K562 (cell line): ENCODE data around the gene MPHOSPH10. TPM values are rescaled to one million over a fixed set of nuclear protein-coding genes. Genes with fewer than 3 reads are reported as not detected.

Experiments
- ARID2 ChIP-seq: fragments of 450-650 bp; IDR thresholded peaks from 2 replicates; pipeline ENCODE4 v1.6.1; 2017; ENCODE audit warnings: antibody characterized with exemption, mild to moderate bottlenecking
- CBX5 ChIP-seq: IDR thresholded peaks from 2 replicates; pipeline ENCODE4 v1.6.1; 2014; ENCODE audit warnings: low read depth, borderline replicate concordance
- CCAR2 ChIP-seq: fragments of 200-400 bp; formaldehyde crosslinking; IDR thresholded peaks from 2 replicates; pipeline ENCODE4 v1.6.1; 2017; ENCODE audit warnings: mild to moderate bottlenecking, low read depth, low read length
- HEY1 ChIP-seq: fragments of 250-450 bp; sonication (Bioruptor Pico); IDR thresholded peaks from 2 replicates; pipeline ENCODE4 v1.5.0; 2020; ENCODE audit warnings: mild to moderate bottlenecking, moderate library complexity, borderline replicate concordance
- HLTF ChIP-seq: fragments of 450-650 bp; IDR thresholded peaks from 2 replicates; pipeline ENCODE4 v1.6.1; 2016
- KAT2B ChIP-seq: IDR thresholded peaks from one replicate; pipeline ENCODE4 v1.6.1; 2012; ENCODE audit warnings: low read depth, mild to moderate bottlenecking, control low read depth, inconsistent platforms, low read length, moderate library complexity
- KDM2B ChIP-seq: fragments of 250-450 bp; sonication (Bioruptor Pico); IDR thresholded peaks from 2 replicates; pipeline ENCODE4 v1.8.0; 2021; ENCODE audit warnings: mild to moderate bottlenecking, moderate library complexity
- MEIS2 ChIP-seq: fragments of 450-650 bp; IDR thresholded peaks from 2 replicates; pipeline ENCODE4 v1.6.1; 2014; ENCODE audit warnings: mild to moderate bottlenecking; ENCODE audit not compliant: partially characterized antibody
- THRAP3 ChIP-seq: fragments of 450-650 bp; IDR thresholded peaks from 2 replicates; pipeline ENCODE4 v1.6.1; 2016; ENCODE audit warnings: mild to moderate bottlenecking, inconsistent platforms, borderline replicate concordance
- TSC22D4 ChIP-seq: fragments of 450-650 bp; IDR thresholded peaks from 2 replicates; pipeline ENCODE4 v1.6.1; 2016; ENCODE audit warnings: missing genetic modification characterization, missing biosample characterization, control low read depth
- XRCC3 ChIP-seq: fragments of 450-650 bp; IDR thresholded peaks from 2 replicates; pipeline ENCODE4 v1.6.1; 2017; ENCODE audit warnings: mild to moderate bottlenecking, moderate library complexity
- ZKSCAN8 ChIP-seq: fragments of 200-800 bp; sonication (Bioruptor generic); IDR thresholded peaks from 2 replicates; pipeline ENCODE4 v1.6.1; 2016; ENCODE audit warnings: missing genetic modification characterization, missing compliant biosample characterization
- ZNF134 ChIP-seq: fragments of 250-450 bp; sonication (Bioruptor Pico); conservative IDR thresholded peaks from 2 replicates; pipeline ENCODE4 v1.4.0; 2020
- ZNF224 ChIP-seq: sonication (generic); formaldehyde crosslinking; IDR thresholded peaks from 2 replicates; pipeline ENCODE4 v1.8.0; 2022; ENCODE audit warnings: mild to moderate bottlenecking, missing genetic modification reagents
- ZNF311 ChIP-seq: fragments of 250-450 bp; sonication (Bioruptor Pico); IDR thresholded peaks from 2 replicates; pipeline ENCODE4 v1.4.0; 2020; ENCODE audit warnings: mild to moderate bottlenecking, moderate library complexity
- ZNF551 ChIP-seq: fragments of 250-450 bp; sonication (Bioruptor Pico); IDR thresholded peaks from 2 replicates; pipeline ENCODE4 v1.5.0; 2021; ENCODE audit warnings: mild to moderate bottlenecking, moderate library complexity
- polyA plus RNA-seq, 8 experiments: library from polyadenylated mRNA; depleted of rRNA in 4 of 8; stranded (reverse) in 5 of 8; unstranded in 3 of 8; fragments of >200 nt; fragmentation: Nextera tagmentation in 2 of 8; fragmentation: Illumina TruSeq in 1 of 8; extraction: Ambion mirVana in 2 of 8; extraction: Trizol in 1 of 8; gene quantifications; 2 replicates each; pipeline versions ENCODE4 v1.2.1 to v1.2.3, GENCODE V29; 2011 to 2014; ENCODE audit warnings: inconsistent platforms in 1 of 8, missing spikeins in 1 of 8
- total RNA-seq, 7 experiments: library from RNA; depleted of rRNA in 6 of 7; stranded (reverse); fragments of >200 nt in 6 of 7; fragmentation: Illumina TruSeq in 2 of 7; extraction: Trizol in 2 of 7; gene quantifications; 2 replicates each; pipeline versions ENCODE4 v1.2.1 to v1.2.3, GENCODE V29; 2011 to 2021; ENCODE audit warnings: low replicate concordance in 1 of 7
- TF ChIP-seq, protein P1 (sequence below): IDR thresholded peaks from 2 replicates; pipeline ENCODE4 v1.6.1; 2016; ENCODE audit warnings: missing genetic modification characterization, missing compliant biosample characterization
- TF ChIP-seq, protein P2 (sequence below): fragments of 450-650 bp; formaldehyde crosslinking; IDR thresholded peaks from 2 replicates; pipeline ENCODE4 v1.4.0; 2020; ENCODE audit warnings: mild to moderate bottlenecking, moderate library complexity
- TF ChIP-seq, protein P3 (sequence below), 2 experiments: IDR thresholded peaks; 2 replicates each; pipeline ENCODE4 v1.6.1; 2011; ENCODE audit warnings: borderline replicate concordance in 1 of 2, control low read depth in 1 of 2, low read depth in 1 of 2, low read length in 1 of 2, mild to moderate bottlenecking in 1 of 2, mixed read lengths in 1 of 2, moderate library complexity in 1 of 2; ENCODE audit not compliant: insufficient read depth in 1 of 2, insufficient read length in 1 of 2, poor library complexity in 1 of 2, severe bottlenecking in 1 of 2; ENCODE audit errors: extremely low read depth in 1 of 2
- TF ChIP-seq, protein P4 (sequence below): fragments of 450-650 bp; IDR thresholded peaks from 2 replicates; pipeline ENCODE4 v1.6.1; 2017; ENCODE audit warnings: mild to moderate bottlenecking, moderate library complexity

MPHOSPH10 gene
- total and polyA plus RNA-seq, 9 of the 15 experiments (the other 6 are each of a cell fraction or from before 2014, with no cell fraction given) = 36.8 to 83.7 (median 58.5) TPM

DNA sequence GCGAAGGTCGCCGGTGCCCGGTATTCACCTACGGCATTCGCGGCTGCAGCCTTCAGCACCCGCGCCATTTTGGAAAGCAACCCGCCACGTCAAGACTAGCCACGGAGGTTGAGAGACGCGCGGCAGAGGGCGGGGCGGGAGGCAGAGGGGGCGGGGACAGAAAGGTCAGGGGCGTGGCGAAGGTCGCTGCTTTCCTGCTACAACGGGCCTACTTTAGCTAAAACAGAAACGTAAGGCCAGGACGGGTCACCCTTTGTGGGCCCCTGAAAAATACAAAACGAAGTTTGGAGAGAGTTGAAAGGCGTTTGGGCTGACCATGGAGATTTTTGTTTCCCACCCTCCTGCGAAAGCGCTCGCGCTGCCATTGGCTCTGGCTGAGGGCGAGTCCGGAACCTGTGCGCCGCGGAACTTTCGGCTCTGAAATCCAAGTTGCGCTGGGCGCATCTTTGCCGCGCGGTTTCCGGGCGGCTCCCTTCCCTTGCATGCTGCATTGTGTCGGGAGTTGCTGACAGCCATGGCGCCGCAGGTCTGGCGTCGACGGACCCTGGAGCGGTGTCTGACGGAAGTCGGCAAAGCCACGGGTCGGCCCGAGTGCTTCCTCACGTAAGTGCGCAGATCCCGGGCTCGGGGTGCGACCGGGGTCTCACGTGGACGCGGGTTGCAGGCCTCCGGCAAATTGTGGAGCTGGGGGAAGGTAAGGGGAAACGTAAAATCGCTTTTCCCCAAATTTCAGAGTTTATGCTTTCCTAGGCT, at the start of gene MPHOSPH10, which contains the start of gene MCEE (continued):
- TF ChIP-seq CCAR2 (no peak), ZKSCAN8 (CRISPR knock-in tag) (no peak), MEIS2 (peak; percentile 41), ZNF224 (no peak), CBX5 (0 out of 2 replicates have a peak, but pooled peaks have one; percentile 46), HLTF (no peak), ZNF311 (CRISPR knock-in tag) (no peak), TSC22D4 (tag) (no peak), ZNF551 (CRISPR knock-in tag) (no peak), HEY1 (CRISPR knock-in tag) (no peak), KAT2B (no peak), THRAP3 (no peak), ARID2 (no peak), KDM2B (CRISPR knock-in tag) (no peak), XRCC3 (no peak), ZNF134 (no peak)
- TF ChIP-seq, protein P1, sequence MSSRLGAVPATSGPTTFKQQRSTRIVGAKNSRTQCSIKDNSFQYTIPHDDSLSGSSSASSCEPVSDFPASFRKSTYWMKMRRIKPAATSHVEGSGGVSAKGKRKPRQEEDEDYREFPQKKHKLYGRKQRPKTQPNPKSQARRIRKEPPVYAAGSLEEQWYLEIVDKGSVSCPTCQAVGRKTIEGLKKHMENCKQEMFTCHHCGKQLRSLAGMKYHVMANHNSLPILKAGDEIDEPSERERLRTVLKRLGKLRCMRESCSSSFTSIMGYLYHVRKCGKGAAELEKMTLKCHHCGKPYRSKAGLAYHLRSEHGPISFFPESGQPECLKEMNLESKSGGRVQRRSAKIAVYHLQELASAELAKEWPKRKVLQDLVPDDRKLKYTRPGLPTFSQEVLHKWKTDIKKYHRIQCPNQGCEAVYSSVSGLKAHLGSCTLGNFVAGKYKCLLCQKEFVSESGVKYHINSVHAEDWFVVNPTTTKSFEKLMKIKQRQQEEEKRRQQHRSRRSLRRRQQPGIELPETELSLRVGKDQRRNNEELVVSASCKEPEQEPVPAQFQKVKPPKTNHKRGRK (tag) = no peak
- TF ChIP-seq, protein P2, sequence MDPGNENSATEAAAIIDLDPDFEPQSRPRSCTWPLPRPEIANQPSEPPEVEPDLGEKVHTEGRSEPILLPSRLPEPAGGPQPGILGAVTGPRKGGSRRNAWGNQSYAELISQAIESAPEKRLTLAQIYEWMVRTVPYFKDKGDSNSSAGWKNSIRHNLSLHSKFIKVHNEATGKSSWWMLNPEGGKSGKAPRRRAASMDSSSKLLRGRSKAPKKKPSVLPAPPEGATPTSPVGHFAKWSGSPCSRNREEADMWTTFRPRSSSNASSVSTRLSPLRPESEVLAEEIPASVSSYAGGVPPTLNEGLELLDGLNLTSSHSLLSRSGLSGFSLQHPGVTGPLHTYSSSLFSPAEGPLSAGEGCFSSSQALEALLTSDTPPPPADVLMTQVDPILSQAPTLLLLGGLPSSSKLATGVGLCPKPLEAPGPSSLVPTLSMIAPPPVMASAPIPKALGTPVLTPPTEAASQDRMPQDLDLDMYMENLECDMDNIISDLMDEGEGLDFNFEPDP (CRISPR knock-in tag) = no peak
- TF ChIP-seq, protein P3, sequence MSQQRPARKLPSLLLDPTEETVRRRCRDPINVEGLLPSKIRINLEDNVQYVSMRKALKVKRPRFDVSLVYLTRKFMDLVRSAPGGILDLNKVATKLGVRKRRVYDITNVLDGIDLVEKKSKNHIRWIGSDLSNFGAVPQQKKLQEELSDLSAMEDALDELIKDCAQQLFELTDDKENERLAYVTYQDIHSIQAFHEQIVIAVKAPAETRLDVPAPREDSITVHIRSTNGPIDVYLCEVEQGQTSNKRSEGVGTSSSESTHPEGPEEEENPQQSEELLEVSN (IDR thresholded peaks at IDR 0.05; ENCODE audit: borderline replicate concordance in 1 of 2, extremely low read depth in 1 of 2, insufficient read depth in 1 of 2, insufficient read length in 1 of 2, low read depth in 1 of 2, low read length in 1 of 2, poor library complexity in 1 of 2, severe bottlenecking in 1 of 2) = peak; percentile 70 to 76
- TF ChIP-seq, protein P4, sequence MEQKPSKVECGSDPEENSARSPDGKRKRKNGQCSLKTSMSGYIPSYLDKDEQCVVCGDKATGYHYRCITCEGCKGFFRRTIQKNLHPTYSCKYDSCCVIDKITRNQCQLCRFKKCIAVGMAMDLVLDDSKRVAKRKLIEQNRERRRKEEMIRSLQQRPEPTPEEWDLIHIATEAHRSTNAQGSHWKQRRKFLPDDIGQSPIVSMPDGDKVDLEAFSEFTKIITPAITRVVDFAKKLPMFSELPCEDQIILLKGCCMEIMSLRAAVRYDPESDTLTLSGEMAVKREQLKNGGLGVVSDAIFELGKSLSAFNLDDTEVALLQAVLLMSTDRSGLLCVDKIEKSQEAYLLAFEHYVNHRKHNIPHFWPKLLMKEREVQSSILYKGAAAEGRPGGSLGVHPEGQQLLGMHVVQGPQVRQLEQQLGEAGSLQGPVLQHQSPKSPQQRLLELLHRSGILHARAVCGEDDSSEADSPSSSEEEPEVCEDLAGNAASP = no peak
